Measurements from ENCODE around the gene VSIG2.

Gene VSIG2

DNA sequence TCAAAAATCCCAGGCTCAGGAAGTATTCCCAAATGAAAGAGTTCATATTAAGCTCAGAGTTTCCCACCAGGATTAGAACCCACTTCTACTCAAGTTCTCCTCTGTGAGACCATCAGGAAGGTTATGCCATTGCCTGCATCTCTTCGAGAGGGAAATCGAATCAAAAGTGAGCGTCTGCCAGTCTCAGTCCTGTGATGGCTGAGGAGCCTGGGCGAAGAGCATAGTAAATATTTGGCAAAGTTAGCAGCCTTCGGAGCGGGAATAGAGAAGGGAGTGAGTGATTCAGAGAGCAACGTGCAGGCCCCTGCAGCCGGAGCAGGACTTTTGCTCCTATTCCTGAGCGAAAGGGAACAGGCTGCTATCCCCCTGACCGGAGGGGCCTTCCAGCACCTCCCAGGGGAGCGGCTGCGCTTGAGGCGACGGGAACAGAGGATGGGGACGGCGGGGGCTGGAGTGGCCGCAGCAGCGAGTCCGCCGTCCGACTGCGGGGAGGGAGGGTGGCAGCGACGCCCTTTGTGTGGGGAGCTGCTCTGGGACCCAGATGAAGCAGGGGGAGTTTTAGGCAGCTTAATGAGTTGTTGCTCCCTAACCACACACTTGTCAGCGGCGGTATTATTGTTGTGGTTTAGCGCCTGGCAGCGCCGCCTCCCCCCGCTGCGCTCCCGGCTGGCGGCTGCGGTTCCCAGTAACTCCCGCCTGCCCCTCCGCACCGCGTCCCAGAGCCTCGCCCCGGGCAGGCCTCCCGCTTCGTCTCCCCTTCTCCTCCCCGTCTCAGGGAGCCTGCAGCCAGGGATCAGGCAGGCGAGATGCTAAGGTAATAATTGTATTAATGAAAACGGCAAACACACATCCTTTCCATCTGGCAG lies 34.0 kb downstream of the VSIG2 start:
- Histone ChIP-seq H3K27me3 (ENCODE audit: insufficient read depth, poor library complexity, severe bottlenecking) (no peaks in the 10 kb centered on the region), H3K9me3 (ENCODE audit: severe bottlenecking) (no peaks in the 10 kb centered on the region), H3K4me1 (ENCODE audit: insufficient read depth, poor library complexity, severe bottlenecking) (peaks cover 14% of the 10 kb centered on the region), H3K36me3 (ENCODE audit: low read depth) (no peaks in the 10 kb centered on the region), H3K27ac (ENCODE audit: poor library complexity, severe bottlenecking) (peak overlapping the region; percentile 61), H3K4me3 (ENCODE audit: severe bottlenecking) (peak overlapping the region; percentile 9)
- ATAC-seq (ENCODE audit: low read depth) (peak; percentile 69), DNase-seq (ENCODE audit: low spot score) (no peak)
- TF ChIP-seq, protein P1, sequence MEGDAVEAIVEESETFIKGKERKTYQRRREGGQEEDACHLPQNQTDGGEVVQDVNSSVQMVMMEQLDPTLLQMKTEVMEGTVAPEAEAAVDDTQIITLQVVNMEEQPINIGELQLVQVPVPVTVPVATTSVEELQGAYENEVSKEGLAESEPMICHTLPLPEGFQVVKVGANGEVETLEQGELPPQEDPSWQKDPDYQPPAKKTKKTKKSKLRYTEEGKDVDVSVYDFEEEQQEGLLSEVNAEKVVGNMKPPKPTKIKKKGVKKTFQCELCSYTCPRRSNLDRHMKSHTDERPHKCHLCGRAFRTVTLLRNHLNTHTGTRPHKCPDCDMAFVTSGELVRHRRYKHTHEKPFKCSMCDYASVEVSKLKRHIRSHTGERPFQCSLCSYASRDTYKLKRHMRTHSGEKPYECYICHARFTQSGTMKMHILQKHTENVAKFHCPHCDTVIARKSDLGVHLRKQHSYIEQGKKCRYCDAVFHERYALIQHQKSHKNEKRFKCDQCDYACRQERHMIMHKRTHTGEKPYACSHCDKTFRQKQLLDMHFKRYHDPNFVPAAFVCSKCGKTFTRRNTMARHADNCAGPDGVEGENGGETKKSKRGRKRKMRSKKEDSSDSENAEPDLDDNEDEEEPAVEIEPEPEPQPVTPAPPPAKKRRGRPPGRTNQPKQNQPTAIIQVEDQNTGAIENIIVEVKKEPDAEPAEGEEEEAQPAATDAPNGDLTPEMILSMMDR (IDR thresholded peaks at IDR 0.05; ENCODE audit: poor library complexity, severe bottlenecking) = no peak

DNA sequence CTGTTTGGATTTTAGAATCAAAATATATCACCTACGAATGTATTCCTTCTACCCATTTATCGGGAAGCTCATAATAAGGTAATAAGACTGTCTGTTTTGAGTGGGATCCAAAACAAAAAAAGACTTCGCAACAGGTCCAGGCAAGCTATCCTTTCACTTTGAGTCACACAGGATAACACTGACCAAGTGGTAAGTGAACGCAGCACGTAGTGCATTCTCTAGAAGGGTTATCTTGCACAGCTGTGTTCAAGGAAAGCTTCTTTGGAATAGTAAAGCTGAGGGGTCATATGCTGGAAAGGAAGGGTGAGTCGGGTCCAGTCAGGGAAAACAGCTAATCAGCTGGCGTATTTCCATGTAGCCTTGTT lies 34.7 kb downstream of the VSIG2 start:
- DNase-seq (ENCODE audit: low spot score) (no peak), ATAC-seq (ENCODE audit: low read depth) (peak; percentile 85)
- H3K27me3 ChIP-seq (ENCODE audit: insufficient read depth, poor library complexity, severe bottlenecking) = no peaks in the 10 kb centered on the region
- peaks cover 14% of the 10 kb centered on the region for H3K4me1 ChIP-seq (ENCODE audit: insufficient read depth, poor library complexity, severe bottlenecking)
- peak overlapping the region; percentile 9 for H3K4me3 ChIP-seq (ENCODE audit: severe bottlenecking)
- peak overlapping the region; percentile 61 for H3K27ac ChIP-seq (ENCODE audit: poor library complexity, severe bottlenecking)
- TF ChIP-seq, protein P1 (IDR thresholded peaks at IDR 0.05; ENCODE audit: poor library complexity, severe bottlenecking) = no peak
- H3K9me3 ChIP-seq (ENCODE audit: severe bottlenecking) = no peaks in the 10 kb centered on the region
- no peaks in the 10 kb centered on the region for H3K36me3 ChIP-seq (ENCODE audit: low read depth)

DNA sequence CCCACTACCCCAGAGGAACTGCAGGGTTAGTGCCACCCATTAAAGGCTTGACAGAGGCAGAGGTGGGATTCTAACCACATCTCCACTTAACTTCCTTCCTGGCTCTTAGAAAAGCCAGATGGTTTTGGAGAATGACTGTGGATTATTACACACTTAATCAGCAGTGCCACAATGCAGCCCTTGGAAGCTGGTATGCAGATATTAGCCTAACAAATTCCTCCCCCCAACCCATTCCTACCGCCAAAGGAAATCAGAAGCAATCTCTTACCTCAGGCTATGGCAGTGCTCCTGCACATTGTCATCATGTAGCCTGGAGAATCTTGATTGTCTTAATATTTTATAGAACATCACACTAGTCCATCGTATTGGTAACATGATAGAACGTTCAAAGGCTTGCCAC lies 35.5 kb downstream of the VSIG2 start:
- Histone ChIP-seq H3K4me3 (ENCODE audit: severe bottlenecking) (no peak overlapping the region), H3K36me3 (ENCODE audit: low read depth) (no peaks in the 10 kb centered on the region), H3K27ac (ENCODE audit: poor library complexity, severe bottlenecking) (peak overlapping the region; percentile 61), H3K4me1 (ENCODE audit: insufficient read depth, poor library complexity, severe bottlenecking) (peaks cover 14% of the 10 kb centered on the region), H3K9me3 (ENCODE audit: severe bottlenecking) (no peaks in the 10 kb centered on the region), H3K27me3 (ENCODE audit: insufficient read depth, poor library complexity, severe bottlenecking) (no peaks in the 10 kb centered on the region)
- DNase-seq (ENCODE audit: low spot score) = no peak
- TF ChIP-seq, protein P1 (IDR thresholded peaks at IDR 0.05; ENCODE audit: poor library complexity, severe bottlenecking) = no peak
- peak; percentile 47 for ATAC-seq (ENCODE audit: low read depth)

DNA sequence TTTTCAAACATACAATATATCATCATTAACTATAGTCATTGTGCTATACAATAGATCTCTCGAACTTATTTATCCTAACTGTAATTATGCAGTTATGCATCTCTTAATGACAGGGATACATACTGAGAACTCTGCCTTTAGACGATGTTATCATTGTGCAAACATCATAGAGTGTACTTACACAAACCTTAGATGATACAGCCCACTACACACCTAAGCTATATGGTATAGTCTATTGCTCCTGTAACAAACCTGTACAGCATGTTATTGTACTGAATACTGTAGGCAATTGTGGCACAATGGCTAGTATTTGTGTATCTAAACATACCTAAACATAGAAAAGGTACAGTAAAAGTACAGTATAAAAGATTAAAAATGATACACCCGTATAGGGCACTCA lies 39.7 kb downstream of the VSIG2 start:
- TF ChIP-seq, protein P1 (IDR thresholded peaks at IDR 0.05; ENCODE audit: poor library complexity, severe bottlenecking) = no peak
- Histone ChIP-seq H3K4me3 (ENCODE audit: severe bottlenecking) (no peak overlapping the region), H3K27me3 (ENCODE audit: insufficient read depth, poor library complexity, severe bottlenecking) (no peaks in the 10 kb centered on the region), H3K36me3 (ENCODE audit: low read depth) (no peaks in the 10 kb centered on the region), H3K27ac (ENCODE audit: poor library complexity, severe bottlenecking) (no peak overlapping the region), H3K9me3 (ENCODE audit: severe bottlenecking) (no peaks in the 10 kb centered on the region), H3K4me1 (ENCODE audit: insufficient read depth, poor library complexity, severe bottlenecking) (peaks cover 4% of the 10 kb centered on the region)
- no peak for ATAC-seq (ENCODE audit: low read depth)
- DNase-seq (ENCODE audit: low spot score) = no peak

DNA sequence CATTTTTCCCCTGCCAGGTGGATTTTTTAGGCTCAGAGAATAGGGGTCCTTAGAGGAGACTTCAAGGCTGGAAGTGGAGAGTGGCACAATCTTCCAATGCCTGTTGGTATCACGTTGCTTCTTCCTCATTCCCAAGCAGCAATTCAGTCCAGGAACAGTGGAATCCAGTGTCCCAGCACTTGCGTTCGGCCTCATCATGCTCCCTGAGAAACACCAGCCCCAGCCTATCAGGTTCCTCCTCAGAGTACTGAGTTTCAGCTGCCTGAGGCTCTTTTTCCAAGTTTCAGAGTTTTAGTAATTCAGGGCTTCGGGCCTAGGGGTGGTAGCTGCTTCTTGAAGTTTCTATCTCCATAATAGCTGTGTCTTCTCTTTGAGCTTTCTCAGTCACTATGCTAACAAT lies 44.2 kb downstream of the VSIG2 start:
- TF ChIP-seq, protein P1 (IDR thresholded peaks at IDR 0.05; ENCODE audit: poor library complexity, severe bottlenecking) = no peak
- Histone ChIP-seq H3K4me1 (ENCODE audit: insufficient read depth, poor library complexity, severe bottlenecking) (no peaks in the 10 kb centered on the region), H3K36me3 (ENCODE audit: low read depth) (no peaks in the 10 kb centered on the region), H3K4me3 (ENCODE audit: severe bottlenecking) (no peak overlapping the region), H3K9me3 (ENCODE audit: severe bottlenecking) (no peaks in the 10 kb centered on the region), H3K27ac (ENCODE audit: poor library complexity, severe bottlenecking) (no peak overlapping the region), H3K27me3 (ENCODE audit: insufficient read depth, poor library complexity, severe bottlenecking) (no peaks in the 10 kb centered on the region)
- DNase-seq (ENCODE audit: low spot score) (no peak), ATAC-seq (ENCODE audit: low read depth) (no peak)
